ENCODE results near the gene PHLDA3.

The PHLDA3 gene

DNA sequence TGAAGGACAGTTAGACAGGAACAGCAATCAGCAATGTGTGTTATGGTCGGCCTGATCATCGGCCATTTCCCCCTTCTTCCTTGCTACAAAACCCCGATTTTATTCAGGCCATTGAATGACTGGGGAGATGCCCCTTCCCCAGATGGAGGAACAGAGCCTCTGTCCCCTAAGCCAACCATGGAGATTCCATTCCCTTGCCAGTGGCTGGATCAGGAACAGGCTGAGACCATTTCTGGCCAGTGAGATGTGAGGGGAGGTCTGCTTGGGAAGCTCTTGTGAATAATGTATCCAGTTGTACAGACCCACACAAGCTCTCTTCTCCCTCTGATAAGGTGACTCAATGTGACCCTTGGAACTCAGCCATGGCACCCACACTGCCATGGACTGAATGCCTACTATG is 30.2 kb upstream of the PHLDA3 start:
- no peak for TF ChIP-seq POLR2A (IDR thresholded peaks at IDR 0.05; ENCODE audit: low read length)
- no peak for TF ChIP-seq GATA1 (IDR thresholded peaks at IDR 0.05; ENCODE audit: low read depth, low read length)
- DNase-seq = no peak

DNA sequence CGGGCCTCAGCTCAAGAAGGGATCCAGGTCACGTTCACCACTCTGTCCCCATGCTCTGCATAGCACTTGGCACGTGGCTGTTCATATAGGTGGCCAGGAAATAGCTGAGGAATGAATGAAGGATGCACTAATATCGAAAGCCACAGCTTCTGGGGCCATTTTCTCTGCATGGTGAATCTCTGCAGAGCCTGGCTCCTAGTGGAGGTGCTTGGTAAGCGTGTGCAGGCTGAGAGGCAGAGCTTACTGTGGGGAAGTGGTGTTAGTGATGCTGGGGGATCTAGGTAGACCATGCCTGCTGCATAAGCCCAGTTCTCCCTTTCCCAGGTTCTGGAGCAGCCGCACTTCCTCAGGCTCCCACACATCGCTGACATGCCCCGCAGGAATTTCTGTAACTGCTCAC is 29.6 kb upstream of the PHLDA3 start:
- TF ChIP-seq GATA1 (IDR thresholded peaks at IDR 0.05; ENCODE audit: low read depth, low read length) = no peak
- TF ChIP-seq POLR2A (IDR thresholded peaks at IDR 0.05; ENCODE audit: low read length) = no peak
- DNase-seq = no peak

- TF ChIP-seq GATA1 (IDR thresholded peaks at IDR 0.05; ENCODE audit: low read depth, low read length) = no peak
- no peak for TF ChIP-seq POLR2A (IDR thresholded peaks at IDR 0.05; ENCODE audit: low read length)
Measured at GRCh38 chr1:201497935-201498509, 29.0 kb upstream of the PHLDA3 start.

GRCh38 chr1:201496296-201496690 is 27.3 kb upstream of the PHLDA3 start:
- no peak for TF ChIP-seq POLR2A (IDR thresholded peaks at IDR 0.05; ENCODE audit: low read length)
- TF ChIP-seq GATA1 (IDR thresholded peaks at IDR 0.05; ENCODE audit: low read depth, low read length) = no peak

More at GRCh38 chr1:201497935-201498509, 29.0 kb upstream of the PHLDA3 start:
- no peak for DNase-seq

GRCh38 chr1:201495551-201496295 is 26.7 kb upstream of the PHLDA3 start:
- TF ChIP-seq POLR2A (IDR thresholded peaks at IDR 0.05; ENCODE audit: low read length) (no peak), GATA1 (IDR thresholded peaks at IDR 0.05; ENCODE audit: low read depth, low read length) (no peak)
- no peak for DNase-seq

More at GRCh38 chr1:201496296-201496690, 27.3 kb upstream of the PHLDA3 start:
- no peak for DNase-seq

GRCh38 chr1:201493757-201494617 is 25.0 kb upstream of the PHLDA3 start:
- DNase-seq = no peak
- TF ChIP-seq POLR2A (IDR thresholded peaks at IDR 0.05; ENCODE audit: low read length) (no peak), GATA1 (IDR thresholded peaks at IDR 0.05; ENCODE audit: low read depth, low read length) (no peak)

DNA sequence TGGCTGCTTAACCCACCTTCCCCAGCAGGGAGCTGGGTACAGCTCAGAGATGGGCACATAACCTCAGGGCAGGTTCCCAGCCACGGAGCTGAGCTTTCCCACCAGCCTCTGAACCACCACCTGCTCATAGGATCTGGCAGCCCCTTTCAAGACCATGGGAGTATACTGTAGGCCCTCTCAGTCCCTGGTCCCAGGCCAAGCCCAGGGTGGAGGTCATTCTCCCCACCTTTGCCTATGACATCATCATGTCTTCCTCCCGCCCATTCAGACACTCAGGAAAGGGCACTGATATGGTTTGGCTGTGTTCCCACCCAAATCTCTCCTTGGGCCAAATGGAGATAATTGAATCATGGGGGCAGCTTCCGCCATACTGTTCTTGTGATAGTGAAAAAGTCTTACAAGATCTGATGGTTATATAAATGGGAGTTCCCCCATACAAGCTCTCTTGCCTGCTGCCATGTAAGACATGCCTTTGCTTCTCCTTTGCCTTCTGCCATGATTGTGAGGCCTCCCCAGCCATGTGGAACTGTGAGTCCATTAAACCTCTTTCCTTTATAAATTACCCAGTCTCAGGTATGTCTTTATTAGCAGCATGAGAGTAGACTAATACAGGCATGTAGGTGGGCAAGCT is 24.2 kb upstream of the PHLDA3 start:
- DNase-seq = peak; percentile 32 to 36

- no peak for TF ChIP-seq POLR2A (IDR thresholded peaks at IDR 0.05; ENCODE audit: low read length)
- no peak for TF ChIP-seq GATA1 (IDR thresholded peaks at IDR 0.05; ENCODE audit: low read depth, low read length)
- DNase-seq = no peak
Measured at GRCh38 chr1:201491896-201492511, 23.0 kb upstream of the PHLDA3 start.

GRCh38 chr1:201490708-201491131 is 21.7 kb upstream of the PHLDA3 start:
- TF ChIP-seq POLR2A (IDR thresholded peaks at IDR 0.05; ENCODE audit: low read length) (no peak), GATA1 (IDR thresholded peaks at IDR 0.05; ENCODE audit: low read depth, low read length) (no peak)
- no peak for DNase-seq

DNA sequence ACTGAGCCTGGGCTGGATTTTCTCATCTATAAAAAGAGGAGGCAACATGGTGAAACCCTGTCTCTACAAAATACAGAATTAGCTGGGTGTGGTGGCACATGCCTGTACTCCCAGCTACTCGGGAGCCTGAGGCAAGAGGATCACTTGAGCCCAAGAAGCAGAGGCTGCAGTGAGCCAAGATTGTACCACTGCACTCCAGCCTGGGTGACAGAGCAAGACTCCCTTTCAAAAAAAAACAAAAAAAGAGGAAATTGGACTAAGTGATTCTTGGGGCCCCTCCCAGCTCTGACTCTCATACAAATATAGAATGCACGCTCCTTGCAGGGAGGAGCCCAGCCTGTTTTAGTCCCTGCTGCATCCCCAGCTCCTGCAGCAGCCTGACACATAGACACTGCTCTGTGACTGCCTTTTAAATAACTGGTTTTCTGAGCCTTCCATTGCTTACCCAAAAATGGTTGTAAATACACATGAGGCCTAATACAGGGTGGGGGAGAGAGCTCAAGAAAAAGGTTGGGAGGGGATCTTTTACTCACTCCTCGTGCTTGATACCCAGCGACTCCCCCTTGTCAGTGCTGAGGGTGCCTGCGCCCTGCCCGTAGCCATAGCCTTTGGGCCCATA is 20.8 kb upstream of the PHLDA3 start:
- peak in 1 of 2 experiments; percentile 46 for DNase-seq
- TF ChIP-seq GATA1 (IDR thresholded peaks at IDR 0.05; ENCODE audit: low read depth, low read length) (no peak), POLR2A (IDR thresholded peaks at IDR 0.05; ENCODE audit: low read length) (no peak)

- no peak for TF ChIP-seq POLR2A (IDR thresholded peaks at IDR 0.05; ENCODE audit: low read length)
- no peak for TF ChIP-seq GATA1 (IDR thresholded peaks at IDR 0.05; ENCODE audit: low read depth, low read length)
- DNase-seq = peak; percentile 35 to 79
Measured at GRCh38 chr1:201488830-201489589, 20.0 kb upstream of the PHLDA3 start.

DNA sequence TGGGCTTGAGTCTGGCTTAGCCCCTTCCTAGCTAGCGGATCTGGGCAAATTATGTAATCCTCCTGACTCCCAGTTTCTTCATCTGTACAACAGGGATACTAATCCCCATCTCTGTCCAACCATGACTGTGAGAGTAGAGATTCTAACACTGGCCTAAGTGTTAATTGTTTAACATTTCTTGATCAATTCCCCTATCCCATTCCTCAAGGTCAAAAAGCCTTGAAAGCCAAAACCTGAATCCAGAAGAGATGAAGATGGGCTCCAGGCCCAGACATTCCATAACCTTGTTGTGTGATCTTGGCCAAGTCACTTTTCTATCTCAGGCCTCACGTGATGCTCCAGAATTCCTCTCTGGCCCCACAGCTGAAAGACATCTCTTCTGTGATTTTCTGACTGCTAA is 18.8 kb upstream of the PHLDA3 start:
- DNase-seq = no peak
- TF ChIP-seq POLR2A (IDR thresholded peaks at IDR 0.05; ENCODE audit: low read length) = no peak
